Colonic mucosa (tissue), 4 donors: ENCODE measurements around the gene RNF157. TPM values are rescaled to one million over a fixed set of nuclear protein-coding genes. Genes with fewer than 3 reads are reported as not detected.

Source experiments
- DNase-seq: peaks from one replicate; pipeline ENCODE4 v3.0.0-alpha.2; 2020
- H3K27ac ChIP-seq: fragments of 200-600 bp; one replicate; pipeline ENCODE4 v1.8.0; 2021
- H3K27me3 ChIP-seq: fragments of 200-600 bp; one replicate; pipeline ENCODE4 v1.8.0; 2021
- H3K36me3 ChIP-seq: fragments of 200-600 bp; one replicate; pipeline ENCODE4 v1.8.0; 2021
- H3K4me1 ChIP-seq: fragments of 200-600 bp; one replicate; pipeline ENCODE4 v1.8.0; 2021; ENCODE audit warnings: mild to moderate bottlenecking
- H3K4me3 ChIP-seq: fragments of 200-600 bp; one replicate; pipeline ENCODE4 v1.8.0; 2021
- H3K9ac ChIP-seq, 2 donors: one replicate each; pipeline ENCODE4 v1.7.0; 2013; ENCODE audit warnings: control low read depth in 2 of 2, low read depth in 2 of 2, low read length in 2 of 2
- H3K9me3 ChIP-seq: fragments of 200-600 bp; one replicate; pipeline ENCODE4 v1.8.0; 2021
- intact Hi-C: fragments of 100-400 bp; cut with DNase I; formaldehyde crosslinking; loops from one replicate; pipeline ENCODE4 v1.14.1; 2022
- total RNA-seq, 2 donors: library from RNA; stranded (reverse); fragmentation: NEBNext Ultra II Directional in 1 of 2; extraction: Animal tissue kit (Norgen Biotek cat#: 25700) in 1 of 2; gene quantifications; one replicate each; pipeline ENCODE4 v1.2.1, GENCODE V29; 2021
- TF ChIP-seq, protein P1 (sequence below): fragments of 200-600 bp; IDR thresholded peaks from one replicate; pipeline ENCODE4 v1.8.0; 2022; ENCODE audit warnings: antibody characterized with exemption, mild to moderate bottlenecking
- donor health status: healthy.
- donor health status: DM: no; HTN: no; CAD: no.
- donor health status: DM: no; HTN: no; CAD: no.

Gene RNF157
- total RNA-seq, 2 donors from 2014 or later: 23.7 to 30.2 TPM

DNA sequence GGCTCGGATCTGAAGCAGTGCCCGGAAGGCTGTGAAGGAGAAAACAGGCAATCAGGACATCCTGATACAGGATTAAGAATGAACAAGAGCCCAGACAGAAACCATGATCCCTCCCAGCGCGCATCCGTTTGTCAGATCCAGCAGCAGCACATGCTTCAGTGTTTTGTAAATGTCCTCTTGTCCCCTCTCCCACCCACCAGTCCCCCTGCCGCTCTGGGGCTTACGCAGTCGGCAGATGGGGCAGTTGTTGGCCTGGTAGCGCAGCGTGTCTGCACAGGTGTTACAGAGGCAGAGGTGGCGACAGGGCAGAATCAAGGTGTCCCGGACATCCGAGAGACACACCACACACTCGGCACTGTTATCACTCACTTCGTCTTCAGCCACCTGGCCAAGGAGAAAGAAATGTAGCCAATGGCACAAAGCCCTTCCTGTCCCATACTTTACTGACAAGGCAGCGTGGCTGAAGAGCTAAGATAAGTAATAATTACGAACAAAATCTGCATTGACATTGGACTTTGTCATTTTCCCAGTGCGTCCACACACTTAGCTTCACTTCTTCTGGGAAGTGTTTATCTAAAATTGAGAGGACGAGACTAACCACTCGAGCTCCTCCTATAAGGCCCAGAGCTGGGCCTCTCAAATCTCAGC is 78.5 kb downstream of the RNF157 start:
- no peak overlapping the region for H3K27ac ChIP-seq
- TF ChIP-seq, protein P1, sequence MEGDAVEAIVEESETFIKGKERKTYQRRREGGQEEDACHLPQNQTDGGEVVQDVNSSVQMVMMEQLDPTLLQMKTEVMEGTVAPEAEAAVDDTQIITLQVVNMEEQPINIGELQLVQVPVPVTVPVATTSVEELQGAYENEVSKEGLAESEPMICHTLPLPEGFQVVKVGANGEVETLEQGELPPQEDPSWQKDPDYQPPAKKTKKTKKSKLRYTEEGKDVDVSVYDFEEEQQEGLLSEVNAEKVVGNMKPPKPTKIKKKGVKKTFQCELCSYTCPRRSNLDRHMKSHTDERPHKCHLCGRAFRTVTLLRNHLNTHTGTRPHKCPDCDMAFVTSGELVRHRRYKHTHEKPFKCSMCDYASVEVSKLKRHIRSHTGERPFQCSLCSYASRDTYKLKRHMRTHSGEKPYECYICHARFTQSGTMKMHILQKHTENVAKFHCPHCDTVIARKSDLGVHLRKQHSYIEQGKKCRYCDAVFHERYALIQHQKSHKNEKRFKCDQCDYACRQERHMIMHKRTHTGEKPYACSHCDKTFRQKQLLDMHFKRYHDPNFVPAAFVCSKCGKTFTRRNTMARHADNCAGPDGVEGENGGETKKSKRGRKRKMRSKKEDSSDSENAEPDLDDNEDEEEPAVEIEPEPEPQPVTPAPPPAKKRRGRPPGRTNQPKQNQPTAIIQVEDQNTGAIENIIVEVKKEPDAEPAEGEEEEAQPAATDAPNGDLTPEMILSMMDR: no peak
- H3K27me3 ChIP-seq: no peaks in the 10 kb centered on the region
- no peak overlapping the region for H3K9ac ChIP-seq
- no peaks in the 10 kb centered on the region for H3K9me3 ChIP-seq
- no peaks in the 10 kb centered on the region for H3K36me3 ChIP-seq
- H3K4me1 ChIP-seq: no peaks in the 10 kb centered on the region
- no peak for DNase-seq
- intact Hi-C loops: no loop called here
- no peak overlapping the region for H3K4me3 ChIP-seq

DNA sequence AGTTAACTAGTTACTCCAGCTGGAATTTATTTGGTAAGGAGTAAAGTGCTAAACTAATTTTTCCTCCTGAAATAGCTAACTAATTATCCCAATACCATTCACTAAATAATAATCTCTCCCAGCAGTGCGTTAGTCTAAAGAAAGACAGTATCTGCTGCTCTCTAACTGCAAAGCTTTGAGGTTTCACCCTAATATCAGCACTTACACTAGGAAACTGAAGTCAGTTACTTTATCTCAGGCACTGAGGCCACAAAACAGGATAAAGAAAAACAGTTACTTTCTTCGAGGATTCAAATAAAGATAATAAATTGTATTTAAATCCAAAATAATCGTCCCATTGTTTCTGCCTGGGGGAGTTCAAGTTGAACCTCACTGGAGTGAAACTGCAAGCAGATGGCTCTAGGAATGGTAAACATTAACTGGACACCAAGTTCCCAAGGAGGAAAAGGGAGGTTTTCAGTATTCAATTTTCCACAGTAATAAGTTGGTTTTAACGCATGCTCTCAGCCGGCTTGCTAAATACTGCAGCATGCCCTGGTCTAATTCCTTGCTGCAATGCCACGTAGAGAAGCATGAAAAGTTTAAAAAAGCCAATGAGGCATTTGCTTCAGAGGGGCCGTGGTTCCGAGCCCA is 79.3 kb downstream of the RNF157 start:
- H3K27me3 ChIP-seq: no peaks in the 10 kb centered on the region
- no peak overlapping the region for H3K9ac ChIP-seq
- H3K27ac ChIP-seq: no peak overlapping the region
- intact Hi-C loops: no loop called here
- no peaks in the 10 kb centered on the region for H3K36me3 ChIP-seq
- TF ChIP-seq, protein P1: no peak
- DNase-seq: no peak
- no peaks in the 10 kb centered on the region for H3K9me3 ChIP-seq
- no peaks in the 10 kb centered on the region for H3K4me1 ChIP-seq
- no peak overlapping the region for H3K4me3 ChIP-seq

DNA sequence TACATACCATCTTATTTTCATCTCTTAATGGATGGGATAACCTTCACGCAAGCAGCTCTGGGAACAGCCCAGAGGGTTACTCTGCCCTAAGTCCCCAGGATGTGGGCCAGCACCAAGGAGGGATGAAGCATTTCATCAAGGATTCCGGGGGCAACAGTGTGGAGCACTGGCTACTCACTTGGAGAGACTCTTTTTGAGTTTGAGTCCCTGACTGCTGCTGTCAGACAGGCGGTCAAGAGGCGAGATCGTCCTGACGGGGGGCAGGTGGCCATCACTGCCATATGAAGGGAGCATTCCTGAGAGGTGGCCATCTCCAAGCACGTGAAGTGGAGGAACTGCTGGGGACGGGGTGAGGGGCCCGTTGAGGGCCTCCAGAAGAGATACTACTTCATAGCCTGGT is 81.1 kb downstream of the RNF157 start:
- intact Hi-C loops: no loop called here
- Histone ChIP-seq H3K27ac (no peak overlapping the region), H3K9ac (no peak overlapping the region), H3K36me3 (no peaks in the 10 kb centered on the region), H3K4me3 (no peak overlapping the region), H3K9me3 (no peaks in the 10 kb centered on the region), H3K4me1 (no peaks in the 10 kb centered on the region), H3K27me3 (no peaks in the 10 kb centered on the region)
- no peak for DNase-seq
- TF ChIP-seq, protein P1: no peak

DNA sequence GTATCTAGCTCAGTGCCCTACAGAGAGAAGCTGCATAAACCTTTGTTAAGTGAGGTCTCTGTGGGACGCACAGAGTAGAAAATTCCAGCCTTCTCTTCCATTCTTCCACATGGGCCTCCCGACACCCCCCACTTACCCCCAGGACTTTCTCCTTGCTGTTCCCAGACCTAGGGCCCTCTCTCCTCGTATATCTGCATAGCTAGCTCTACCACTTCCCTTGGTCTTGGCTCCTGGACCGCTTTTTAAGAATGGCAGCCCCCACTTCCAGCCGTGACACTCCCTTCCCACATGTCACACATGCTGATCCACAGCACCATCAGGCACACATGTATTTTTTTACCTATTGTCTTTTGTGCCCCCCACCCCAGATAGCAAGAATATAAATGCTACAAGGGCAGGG is 82.5 kb downstream of the RNF157 start:
- no peaks in the 10 kb centered on the region for H3K27me3 ChIP-seq
- no peak overlapping the region for H3K4me3 ChIP-seq
- no peak overlapping the region for H3K27ac ChIP-seq
- H3K9ac ChIP-seq: no peak overlapping the region
- TF ChIP-seq, protein P1: no peak
- no peaks in the 10 kb centered on the region for H3K9me3 ChIP-seq
- H3K36me3 ChIP-seq: no peaks in the 10 kb centered on the region
- no peak for DNase-seq
- intact Hi-C loops: no loop called here
- H3K4me1 ChIP-seq: no peaks in the 10 kb centered on the region

DNA sequence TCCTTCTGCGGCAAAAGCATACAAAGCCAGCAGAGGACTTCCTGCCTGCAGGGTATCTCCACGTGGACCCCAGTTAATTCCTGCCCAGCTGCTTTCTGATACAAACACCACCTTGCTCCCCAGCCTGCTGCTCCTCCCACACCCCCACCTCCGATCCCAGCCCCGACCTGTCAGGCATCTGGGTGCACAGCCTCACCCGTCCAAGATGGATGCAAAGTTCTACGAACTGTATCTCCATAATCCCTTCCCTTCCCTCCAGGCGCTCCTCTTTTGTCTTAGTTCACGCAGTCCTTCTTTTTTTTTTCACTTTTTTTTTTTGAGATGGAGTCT is 83.7 kb downstream of the RNF157 start:
- no peak for DNase-seq
- Histone ChIP-seq H3K9ac (no peak overlapping the region), H3K9me3 (no peaks in the 10 kb centered on the region), H3K36me3 (no peaks in the 10 kb centered on the region), H3K27ac (no peak overlapping the region), H3K4me1 (no peaks in the 10 kb centered on the region), H3K27me3 (no peaks in the 10 kb centered on the region), H3K4me3 (no peak overlapping the region)
- intact Hi-C loops: no loop called here
- TF ChIP-seq, protein P1: no peak
